Neural cell (in vitro differentiated cells): ENCODE data around the gene PTK7. TPM values are rescaled to one million over a fixed set of nuclear protein-coding genes. Genes with fewer than 3 reads are reported as not detected.

ENCODE experiments used
- H2AFZ ChIP-seq: fragments of 200-600, 300-800 bp; sonication (generic), shearing (Covaris generic); 2 replicates; pipeline ENCODE4 v1.6.0; 2014; ENCODE audit warnings: low read depth, mild to moderate bottlenecking, antibody characterized with exemption, low read length, moderate library complexity
- H3F3A ChIP-seq: fragments of 200-600 bp; shearing (Covaris generic); 2 replicates; pipeline ENCODE4 v1.6.1; 2016; ENCODE audit warnings: mild to moderate bottlenecking, moderate library complexity, mixed read lengths, antibody characterized with exemption, low read length; ENCODE audit not compliant: insufficient read depth, poor library complexity, severe bottlenecking
- H3K27ac ChIP-seq: fragments of 200-600, 300-800 bp; sonication (generic), shearing (Covaris generic); 2 replicates; pipeline ENCODE4 v1.5.1; 2014; ENCODE audit warnings: mild to moderate bottlenecking, low read length, moderate library complexity
- H3K27me3 ChIP-seq: fragments of 300-800, 200-600 bp; sonication (generic), shearing (Covaris generic); 2 replicates; pipeline ENCODE4 v1.6.0; 2014; ENCODE audit warnings: mild to moderate bottlenecking, low read depth, low read length, moderate library complexity; ENCODE audit not compliant: insufficient read depth
- H3K36me3 ChIP-seq: fragments of 300-800, 200-600 bp; sonication (generic), shearing (Covaris generic); 2 replicates; pipeline ENCODE4 v1.5.1; 2014; ENCODE audit warnings: mild to moderate bottlenecking, antibody characterized with exemption, low read length, moderate library complexity; ENCODE audit not compliant: insufficient read depth
- H3K4me2 ChIP-seq: fragments of 300-800, 200-600 bp; sonication (generic), shearing (Covaris generic); 2 replicates; pipeline ENCODE4 v1.6.0; 2014; ENCODE audit warnings: mild to moderate bottlenecking, low read length
- H3K4me3 ChIP-seq: fragments of 300-800, 200-600 bp; sonication (generic), shearing (Covaris generic); 2 replicates; pipeline ENCODE4 v1.5.1; 2014; ENCODE audit warnings: mild to moderate bottlenecking, low read length, moderate library complexity
- H3K79me2 ChIP-seq: fragments of 200-600 bp; shearing (Covaris generic); replicated peaks from 2 replicates; pipeline ENCODE4 v1.6.0; 2014; ENCODE audit warnings: mild to moderate bottlenecking, low read length, moderate library complexity; ENCODE audit not compliant: insufficient read depth
- H3K9ac ChIP-seq: fragments of 300-800, 200-600 bp; sonication (generic), shearing (Covaris generic); 2 replicates; pipeline ENCODE4 v1.6.1; 2016; ENCODE audit warnings: mild to moderate bottlenecking, low read length, mixed read lengths
- H3K9me2 ChIP-seq: fragments of 200-600 bp; shearing (Covaris generic); 2 replicates; pipeline ENCODE4 v1.6.1; 2016; ENCODE audit warnings: mild to moderate bottlenecking, low read length, mixed read lengths; ENCODE audit not compliant: insufficient read depth
- H3K9me3 ChIP-seq: fragments of 200-600, 300-800 bp; sonication (generic), shearing (Covaris generic); 2 replicates; pipeline ENCODE4 v1.6.1; 2016; ENCODE audit warnings: mild to moderate bottlenecking, mixed run types, low read length, moderate library complexity, mixed read lengths
- H4K20me1 ChIP-seq: fragments of 200-600 bp; shearing (Covaris generic); 2 replicates; pipeline ENCODE4 v1.6.1; 2016; ENCODE audit warnings: mild to moderate bottlenecking, mixed run types; ENCODE audit not compliant: insufficient read depth
- EP300 ChIP-seq: fragments of 450-650 bp; conservative IDR thresholded peaks from 2 replicates; pipeline ENCODE4 v1.6.1; 2014; ENCODE audit warnings: antibody characterized with exemption, mild to moderate bottlenecking, moderate library complexity; ENCODE audit not compliant: poor library complexity, severe bottlenecking
- EZH2 ChIP-seq: fragments of 200-600, 300-800 bp; shearing (Covaris generic), sonication (generic); IDR thresholded peaks from 2 replicates; pipeline ENCODE4 v1.6.1; 2014; ENCODE audit warnings: antibody characterized with exemption, low read length, borderline replicate concordance, mild to moderate bottlenecking; ENCODE audit not compliant: insufficient read depth, poor library complexity, severe bottlenecking
- MXI1 ChIP-seq: fragments of 450-650 bp; conservative IDR thresholded peaks from 2 replicates; pipeline ENCODE4 v1.6.1; 2014; ENCODE audit warnings: antibody characterized with exemption, mild to moderate bottlenecking; ENCODE audit not compliant: poor library complexity, severe bottlenecking
- POLR2AphosphoS5 ChIP-seq: IDR thresholded peaks from 2 replicates; pipeline ENCODE4 v1.6.1; 2012
- RAD21 ChIP-seq: fragments of 450-650 bp; conservative IDR thresholded peaks from 2 replicates; pipeline ENCODE4 v1.6.1; 2014; ENCODE audit warnings: antibody characterized with exemption, mild to moderate bottlenecking, moderate library complexity
- SMC3 ChIP-seq: fragments of 450-650 bp; conservative IDR thresholded peaks from 2 replicates; pipeline ENCODE4 v1.6.1; 2014; ENCODE audit warnings: antibody characterized with exemption, mild to moderate bottlenecking, moderate library complexity; ENCODE audit not compliant: poor library complexity
- TAF1 ChIP-seq: IDR thresholded peaks from 2 replicates; pipeline ENCODE4 v1.6.1; 2012; ENCODE audit warnings: low read depth
- polyA plus RNA-seq: library from polyadenylated mRNA; depleted of rRNA; stranded (reverse); fragments of >200 nt; gene quantifications from 2 replicates; pipeline ENCODE4 v1.2.3, GENCODE V29; 2014
- TF ChIP-seq, protein P1 (sequence below): IDR thresholded peaks from 2 replicates; pipeline ENCODE4 v1.6.1; 2012; ENCODE audit warnings: borderline replicate concordance
- TF ChIP-seq, protein P2 (sequence below): fragments of 450-650 bp; IDR thresholded peaks from 2 replicates; pipeline ENCODE4 v1.5.1; 2014; ENCODE audit warnings: antibody characterized with exemption, mild to moderate bottlenecking, moderate library complexity; ENCODE audit not compliant: poor library complexity, severe bottlenecking

The PTK7 gene
- polyA plus RNA-seq, 1 donor from 2014 or later, result 32.5 TPM

DNA sequence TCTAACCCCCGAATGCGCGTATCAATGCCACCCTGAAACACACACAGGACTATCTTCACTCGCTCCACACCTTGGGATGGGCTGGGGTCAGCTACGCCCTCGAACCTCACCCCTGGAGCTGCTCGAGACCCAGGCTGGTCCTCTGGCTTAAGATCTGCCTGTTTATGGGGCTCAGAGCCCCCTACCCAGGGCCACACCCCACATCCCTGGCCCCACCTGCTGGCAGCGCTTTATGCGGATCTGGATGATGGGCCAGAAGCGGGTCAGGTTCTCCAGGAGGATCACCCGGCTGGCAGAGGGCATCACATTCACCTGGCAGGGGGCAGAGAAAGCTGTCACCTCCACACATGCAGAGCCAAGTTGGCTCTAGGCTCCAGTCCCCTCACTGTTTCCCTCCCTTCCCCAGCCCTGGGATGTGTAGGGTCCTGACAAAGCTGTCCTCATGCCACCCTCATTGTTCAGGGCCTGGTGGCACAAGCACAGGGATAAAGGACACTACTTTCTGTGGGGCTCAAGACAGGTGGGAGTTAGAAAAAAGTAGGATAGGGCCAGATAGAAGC, 30.7 kb upstream of the PTK7 start:
- no peaks in the 10 kb centered on the region for H3K79me2 ChIP-seq
- H2AFZ ChIP-seq, result no peak overlapping the region
- H3K27me3 ChIP-seq, result no peaks in the 10 kb centered on the region
- no peaks in the 10 kb centered on the region for H3K9me2 ChIP-seq
- no peaks in the 10 kb centered on the region for H3F3A ChIP-seq
- H3K4me2 ChIP-seq, result no peak overlapping the region
- H3K9me3 ChIP-seq, result no peaks in the 10 kb centered on the region
- no peak overlapping the region for H3K4me3 ChIP-seq
- no peaks in the 10 kb centered on the region for H3K36me3 ChIP-seq
- no peak overlapping the region for H3K9ac ChIP-seq
- H3K27ac ChIP-seq, result no peak overlapping the region
- H4K20me1 ChIP-seq, result no peaks in the 10 kb centered on the region
- TF ChIP-seq TAF1 (no peak), EZH2 (no peak), POLR2AphosphoS5 (no peak), RAD21 (no peak), SMC3 (no peak), MXI1 (no peak), EP300 (no peak)
- TF ChIP-seq, protein P1, sequence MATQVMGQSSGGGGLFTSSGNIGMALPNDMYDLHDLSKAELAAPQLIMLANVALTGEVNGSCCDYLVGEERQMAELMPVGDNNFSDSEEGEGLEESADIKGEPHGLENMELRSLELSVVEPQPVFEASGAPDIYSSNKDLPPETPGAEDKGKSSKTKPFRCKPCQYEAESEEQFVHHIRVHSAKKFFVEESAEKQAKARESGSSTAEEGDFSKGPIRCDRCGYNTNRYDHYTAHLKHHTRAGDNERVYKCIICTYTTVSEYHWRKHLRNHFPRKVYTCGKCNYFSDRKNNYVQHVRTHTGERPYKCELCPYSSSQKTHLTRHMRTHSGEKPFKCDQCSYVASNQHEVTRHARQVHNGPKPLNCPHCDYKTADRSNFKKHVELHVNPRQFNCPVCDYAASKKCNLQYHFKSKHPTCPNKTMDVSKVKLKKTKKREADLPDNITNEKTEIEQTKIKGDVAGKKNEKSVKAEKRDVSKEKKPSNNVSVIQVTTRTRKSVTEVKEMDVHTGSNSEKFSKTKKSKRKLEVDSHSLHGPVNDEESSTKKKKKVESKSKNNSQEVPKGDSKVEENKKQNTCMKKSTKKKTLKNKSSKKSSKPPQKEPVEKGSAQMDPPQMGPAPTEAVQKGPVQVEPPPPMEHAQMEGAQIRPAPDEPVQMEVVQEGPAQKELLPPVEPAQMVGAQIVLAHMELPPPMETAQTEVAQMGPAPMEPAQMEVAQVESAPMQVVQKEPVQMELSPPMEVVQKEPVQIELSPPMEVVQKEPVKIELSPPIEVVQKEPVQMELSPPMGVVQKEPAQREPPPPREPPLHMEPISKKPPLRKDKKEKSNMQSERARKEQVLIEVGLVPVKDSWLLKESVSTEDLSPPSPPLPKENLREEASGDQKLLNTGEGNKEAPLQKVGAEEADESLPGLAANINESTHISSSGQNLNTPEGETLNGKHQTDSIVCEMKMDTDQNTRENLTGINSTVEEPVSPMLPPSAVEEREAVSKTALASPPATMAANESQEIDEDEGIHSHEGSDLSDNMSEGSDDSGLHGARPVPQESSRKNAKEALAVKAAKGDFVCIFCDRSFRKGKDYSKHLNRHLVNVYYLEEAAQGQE, result no peak
- TF ChIP-seq, protein P2, sequence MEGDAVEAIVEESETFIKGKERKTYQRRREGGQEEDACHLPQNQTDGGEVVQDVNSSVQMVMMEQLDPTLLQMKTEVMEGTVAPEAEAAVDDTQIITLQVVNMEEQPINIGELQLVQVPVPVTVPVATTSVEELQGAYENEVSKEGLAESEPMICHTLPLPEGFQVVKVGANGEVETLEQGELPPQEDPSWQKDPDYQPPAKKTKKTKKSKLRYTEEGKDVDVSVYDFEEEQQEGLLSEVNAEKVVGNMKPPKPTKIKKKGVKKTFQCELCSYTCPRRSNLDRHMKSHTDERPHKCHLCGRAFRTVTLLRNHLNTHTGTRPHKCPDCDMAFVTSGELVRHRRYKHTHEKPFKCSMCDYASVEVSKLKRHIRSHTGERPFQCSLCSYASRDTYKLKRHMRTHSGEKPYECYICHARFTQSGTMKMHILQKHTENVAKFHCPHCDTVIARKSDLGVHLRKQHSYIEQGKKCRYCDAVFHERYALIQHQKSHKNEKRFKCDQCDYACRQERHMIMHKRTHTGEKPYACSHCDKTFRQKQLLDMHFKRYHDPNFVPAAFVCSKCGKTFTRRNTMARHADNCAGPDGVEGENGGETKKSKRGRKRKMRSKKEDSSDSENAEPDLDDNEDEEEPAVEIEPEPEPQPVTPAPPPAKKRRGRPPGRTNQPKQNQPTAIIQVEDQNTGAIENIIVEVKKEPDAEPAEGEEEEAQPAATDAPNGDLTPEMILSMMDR, result no peak

DNA sequence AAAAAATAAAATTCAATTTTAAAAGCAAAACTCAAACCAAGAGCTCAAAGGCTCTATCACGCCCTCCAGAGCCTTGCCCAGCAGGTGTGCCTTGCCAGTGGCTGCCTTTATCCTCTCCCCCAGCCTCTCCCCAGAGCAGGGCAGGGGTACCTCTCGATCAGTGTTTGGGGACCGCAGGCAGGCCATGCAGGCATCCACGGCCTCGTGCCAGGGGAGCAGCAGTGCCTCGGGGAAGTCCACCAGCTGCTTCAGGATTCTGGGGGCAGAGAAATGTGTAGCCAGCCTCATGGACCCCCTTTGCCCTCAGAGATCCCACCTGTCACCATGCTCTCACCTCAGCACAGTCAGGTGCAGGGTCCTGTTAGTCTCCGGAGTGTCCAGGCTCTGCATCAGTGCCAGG, 28.1 kb upstream of the PTK7 start:
- H2AFZ ChIP-seq, result no peak overlapping the region
- TF ChIP-seq EZH2 (no peak), MXI1 (no peak), SMC3 (no peak), TAF1 (no peak), EP300 (no peak), POLR2AphosphoS5 (no peak), RAD21 (no peak)
- TF ChIP-seq, protein P1, result no peak
- TF ChIP-seq, protein P2, result no peak
- no peaks in the 10 kb centered on the region for H3K27me3 ChIP-seq
- H3K9me2 ChIP-seq, result no peaks in the 10 kb centered on the region
- no peak overlapping the region for H3K9ac ChIP-seq
- no peak overlapping the region for H3K4me2 ChIP-seq
- H3K9me3 ChIP-seq, result no peaks in the 10 kb centered on the region
- no peaks in the 10 kb centered on the region for H4K20me1 ChIP-seq
- no peaks in the 10 kb centered on the region for H3F3A ChIP-seq
- no peak overlapping the region for H3K27ac ChIP-seq
- H3K4me3 ChIP-seq, result no peak overlapping the region
- no peaks in the 10 kb centered on the region for H3K79me2 ChIP-seq
- no peaks in the 10 kb centered on the region for H3K36me3 ChIP-seq
